Peyer's patch (tissue), 4 donors: ENCODE results near the gene PLA2G4E.

Experiments
- POLR2A ChIP-seq, 2 donors: fragments of 450-650 bp; IDR thresholded peaks; one replicate each; pipeline ENCODE4 v1.5.1; 2017; ENCODE audit warnings: antibody characterized with exemption in 2 of 2, mild to moderate bottlenecking in 2 of 2, moderate library complexity in 2 of 2
- TF ChIP-seq, protein P1 (sequence below), 6 experiments: fragments of 450-650 bp in 4 of 6; fragments of 200-600 bp in 2 of 6; sonication (generic) in 1 of 6; IDR thresholded peaks; one replicate each; pipeline ENCODE4 v1.5.1; 2017 to 2019; ENCODE audit warnings: antibody characterized with exemption in 6 of 6, mild to moderate bottlenecking in 3 of 6, moderate library complexity in 1 of 6

DNA sequence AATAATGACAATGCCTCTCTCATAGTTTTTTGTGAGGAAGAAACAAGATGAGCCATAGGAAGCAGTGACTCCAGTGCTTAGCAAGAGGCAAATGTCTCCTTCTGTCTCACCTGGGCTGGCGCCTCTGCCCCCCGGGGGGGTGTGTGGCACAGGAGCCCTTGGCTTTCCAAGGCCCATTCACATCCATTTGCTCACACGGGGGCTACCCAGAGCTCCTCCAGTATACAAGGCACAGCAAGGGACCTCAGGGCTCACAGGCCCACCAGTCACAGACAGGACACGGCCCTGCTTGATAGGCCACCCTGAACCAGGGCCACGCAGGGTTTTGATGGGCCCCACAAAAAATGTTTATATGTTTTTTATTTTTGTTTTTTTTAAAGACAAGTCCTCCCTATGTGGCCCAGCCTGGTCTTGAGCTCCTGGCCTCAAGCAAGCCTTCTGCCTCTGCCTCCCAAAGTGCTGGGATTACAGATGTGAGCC, 26.6 kb downstream of the PLA2G4E start:
- TF ChIP-seq, protein P1, sequence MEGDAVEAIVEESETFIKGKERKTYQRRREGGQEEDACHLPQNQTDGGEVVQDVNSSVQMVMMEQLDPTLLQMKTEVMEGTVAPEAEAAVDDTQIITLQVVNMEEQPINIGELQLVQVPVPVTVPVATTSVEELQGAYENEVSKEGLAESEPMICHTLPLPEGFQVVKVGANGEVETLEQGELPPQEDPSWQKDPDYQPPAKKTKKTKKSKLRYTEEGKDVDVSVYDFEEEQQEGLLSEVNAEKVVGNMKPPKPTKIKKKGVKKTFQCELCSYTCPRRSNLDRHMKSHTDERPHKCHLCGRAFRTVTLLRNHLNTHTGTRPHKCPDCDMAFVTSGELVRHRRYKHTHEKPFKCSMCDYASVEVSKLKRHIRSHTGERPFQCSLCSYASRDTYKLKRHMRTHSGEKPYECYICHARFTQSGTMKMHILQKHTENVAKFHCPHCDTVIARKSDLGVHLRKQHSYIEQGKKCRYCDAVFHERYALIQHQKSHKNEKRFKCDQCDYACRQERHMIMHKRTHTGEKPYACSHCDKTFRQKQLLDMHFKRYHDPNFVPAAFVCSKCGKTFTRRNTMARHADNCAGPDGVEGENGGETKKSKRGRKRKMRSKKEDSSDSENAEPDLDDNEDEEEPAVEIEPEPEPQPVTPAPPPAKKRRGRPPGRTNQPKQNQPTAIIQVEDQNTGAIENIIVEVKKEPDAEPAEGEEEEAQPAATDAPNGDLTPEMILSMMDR (IDR thresholded peaks at IDR 0.05) = no peak
- TF ChIP-seq POLR2A (IDR thresholded peaks at IDR 0.05) = no peak
